Lower leg skin (tissue), 4 donors: ENCODE data around the gene STAC2. TPM values are rescaled to one million over a fixed set of nuclear protein-coding genes. Genes with fewer than 3 reads are reported as not detected.

ENCODE experiments used
- DNase-seq, 2 donors: peaks; one replicate each; pipeline ENCODE4 v3.0.0-alpha.2; 2019; ENCODE audit warnings: low spot score in 2 of 2
- H3K4me3 ChIP-seq: fragments of 200-600 bp; sonication (generic); 2 replicates; pipeline ENCODE4 v1.5.1; 2017; ENCODE audit warnings: mild to moderate bottlenecking, low read depth; ENCODE audit not compliant: poor library complexity, severe bottlenecking
- POLR2A ChIP-seq, 2 donors: fragments of 450-650 bp; IDR thresholded peaks; one replicate each; pipeline ENCODE4 v1.6.1; 2016 to 2017; ENCODE audit warnings: antibody characterized with exemption in 2 of 2, mild to moderate bottlenecking in 1 of 2, moderate library complexity in 1 of 2
- WGBS, 2 donors: methylation state at CpG; one replicate each; pipeline ENCODE4 v1.1.5; 2018; 5-methylcytosine and 5-hydroxymethylcytosine counted together
- intact Hi-C: fragments of 100-400 bp; cut with DNase I; formaldehyde crosslinking; loops from one replicate; pipeline ENCODE4 v1.15.0; 2023; ENCODE audit warnings: low total_unique reads
- total RNA-seq, 4 donors: library from RNA; depleted of rRNA; stranded (reverse); fragments of >200 nt; gene quantifications; one replicate each; pipeline ENCODE4 v1.1.0, GENCODE V29; 2016
- TF ChIP-seq, protein P1 (sequence below), 3 donors: fragments of 450-650 bp; IDR thresholded peaks; one replicate each; pipeline ENCODE4 v1.5.1; 2016; ENCODE audit warnings: antibody characterized with exemption in 3 of 3, mild to moderate bottlenecking in 3 of 3, moderate library complexity in 2 of 3

Gene STAC2
- total RNA-seq, 4 donors from 2014 or later, result 2.3 to 35.6 (median 10.8) TPM

GRCh38 chr17:39223907-39224777 is 1.6 kb downstream of the STAC2 start:
- DNase-seq, result no peak
- TF ChIP-seq POLR2A (IDR thresholded peaks at IDR 0.05), result no peak
- TF ChIP-seq, protein P1, sequence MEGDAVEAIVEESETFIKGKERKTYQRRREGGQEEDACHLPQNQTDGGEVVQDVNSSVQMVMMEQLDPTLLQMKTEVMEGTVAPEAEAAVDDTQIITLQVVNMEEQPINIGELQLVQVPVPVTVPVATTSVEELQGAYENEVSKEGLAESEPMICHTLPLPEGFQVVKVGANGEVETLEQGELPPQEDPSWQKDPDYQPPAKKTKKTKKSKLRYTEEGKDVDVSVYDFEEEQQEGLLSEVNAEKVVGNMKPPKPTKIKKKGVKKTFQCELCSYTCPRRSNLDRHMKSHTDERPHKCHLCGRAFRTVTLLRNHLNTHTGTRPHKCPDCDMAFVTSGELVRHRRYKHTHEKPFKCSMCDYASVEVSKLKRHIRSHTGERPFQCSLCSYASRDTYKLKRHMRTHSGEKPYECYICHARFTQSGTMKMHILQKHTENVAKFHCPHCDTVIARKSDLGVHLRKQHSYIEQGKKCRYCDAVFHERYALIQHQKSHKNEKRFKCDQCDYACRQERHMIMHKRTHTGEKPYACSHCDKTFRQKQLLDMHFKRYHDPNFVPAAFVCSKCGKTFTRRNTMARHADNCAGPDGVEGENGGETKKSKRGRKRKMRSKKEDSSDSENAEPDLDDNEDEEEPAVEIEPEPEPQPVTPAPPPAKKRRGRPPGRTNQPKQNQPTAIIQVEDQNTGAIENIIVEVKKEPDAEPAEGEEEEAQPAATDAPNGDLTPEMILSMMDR (IDR thresholded peaks at IDR 0.05), result no peak
- H3K4me3 ChIP-seq, result no peak overlapping the region
- intact Hi-C loops, result no loop called here
- 33 to 38% methylated on average over 33 of the region's 33 CpGs for WGBS, 2 donors

- intact Hi-C loops, result no loop called here
These were observed 2.6 kb downstream of the STAC2 start for GRCh38 chr17:39222866-39223834.

GRCh38 chr17:39222151-39222550 is 3.6 kb downstream of the STAC2 start:
- 59 to 64% methylated on average over 7 of the region's 7 CpGs for WGBS, 2 donors
- TF ChIP-seq, protein P1 (IDR thresholded peaks at IDR 0.05), result no peak
- no peak for TF ChIP-seq POLR2A (IDR thresholded peaks at IDR 0.05)
- intact Hi-C loops, result no loop called here
- H3K4me3 ChIP-seq, result no peak overlapping the region
- no peak for DNase-seq

More at GRCh38 chr17:39222866-39223834, 2.6 kb downstream of the STAC2 start:
- WGBS, 2 donors, result 74 to 85% methylated on average over 8 to 9 of the region's 9 CpGs
- no peak for DNase-seq
- no peak for TF ChIP-seq POLR2A (IDR thresholded peaks at IDR 0.05)
- TF ChIP-seq, protein P1 (IDR thresholded peaks at IDR 0.05), result no peak
- no peak overlapping the region for H3K4me3 ChIP-seq

DNA sequence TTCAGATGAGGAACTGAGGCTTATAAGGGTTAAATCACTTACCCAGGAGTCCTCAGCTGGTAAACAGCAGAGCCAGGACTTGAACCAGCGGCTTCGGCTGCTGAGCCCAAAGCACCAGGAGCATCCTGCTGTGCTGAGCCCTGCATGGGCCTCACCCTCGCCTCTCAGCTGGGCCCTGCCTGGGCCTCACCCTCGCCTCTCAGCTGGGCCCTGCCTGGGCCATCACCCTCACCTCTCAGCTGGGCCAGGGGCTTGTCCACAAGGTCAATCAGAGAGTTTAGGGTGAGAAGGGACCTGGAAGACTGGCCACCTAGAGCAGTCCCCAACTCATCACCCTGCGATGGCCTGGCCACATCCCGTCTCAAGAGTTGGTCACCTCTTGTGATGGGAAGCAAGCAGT is 4.2 kb downstream of the STAC2 start:
- H3K4me3 ChIP-seq, result no peak overlapping the region
- TF ChIP-seq, protein P1 (IDR thresholded peaks at IDR 0.05), result no peak
- no peak for TF ChIP-seq POLR2A (IDR thresholded peaks at IDR 0.05)
- intact Hi-C loops, result no loop called here
- WGBS, 2 donors, result 94 to 98% methylated on average over 4 to 6 of the region's 6 CpGs
- no peak for DNase-seq

- 28 to 37% methylated on average over 6 to 7 of the region's 8 CpGs for WGBS, 2 donors
- intact Hi-C loops, result no loop called here
- TF ChIP-seq POLR2A (IDR thresholded peaks at IDR 0.05), result no peak
- TF ChIP-seq, protein P1 (IDR thresholded peaks at IDR 0.05), result no peak
- no peak for DNase-seq
- H3K4me3 ChIP-seq, result no peak overlapping the region
These were observed 6.0 kb downstream of the STAC2 start for GRCh38 chr17:39219647-39220154.
